Stimulated activated CD8-positive, alpha-beta memory T cell treated with anti-CD3 and anti-CD28 coated beads, Interleukin-7, amount 100 ng/mL, for 4 hours (primary cell): ENCODE measurements around the gene MSH2.
"Not testable (repeated sequence)": the region's sequence is repeated elsewhere in the genome, so short reads cannot be mapped to it uniquely, and the experiment has no call there.

Experiments
- DNase-seq, 2 donors: peaks; one replicate each; pipeline ENCODE4 v3.0.0-alpha.2; 2020; ENCODE audit warnings: low read depth in 2 of 2

MSH2 gene

GRCh38 chr2:47402805-47403608 is at the start of gene MSH2:
Gene MSH2 (plus strand): TSS chr2:47403156. CDS start chr2:47403192, 36 bp downstream.
- DNase-seq, result peak; percentile 86 to 91

DNA sequence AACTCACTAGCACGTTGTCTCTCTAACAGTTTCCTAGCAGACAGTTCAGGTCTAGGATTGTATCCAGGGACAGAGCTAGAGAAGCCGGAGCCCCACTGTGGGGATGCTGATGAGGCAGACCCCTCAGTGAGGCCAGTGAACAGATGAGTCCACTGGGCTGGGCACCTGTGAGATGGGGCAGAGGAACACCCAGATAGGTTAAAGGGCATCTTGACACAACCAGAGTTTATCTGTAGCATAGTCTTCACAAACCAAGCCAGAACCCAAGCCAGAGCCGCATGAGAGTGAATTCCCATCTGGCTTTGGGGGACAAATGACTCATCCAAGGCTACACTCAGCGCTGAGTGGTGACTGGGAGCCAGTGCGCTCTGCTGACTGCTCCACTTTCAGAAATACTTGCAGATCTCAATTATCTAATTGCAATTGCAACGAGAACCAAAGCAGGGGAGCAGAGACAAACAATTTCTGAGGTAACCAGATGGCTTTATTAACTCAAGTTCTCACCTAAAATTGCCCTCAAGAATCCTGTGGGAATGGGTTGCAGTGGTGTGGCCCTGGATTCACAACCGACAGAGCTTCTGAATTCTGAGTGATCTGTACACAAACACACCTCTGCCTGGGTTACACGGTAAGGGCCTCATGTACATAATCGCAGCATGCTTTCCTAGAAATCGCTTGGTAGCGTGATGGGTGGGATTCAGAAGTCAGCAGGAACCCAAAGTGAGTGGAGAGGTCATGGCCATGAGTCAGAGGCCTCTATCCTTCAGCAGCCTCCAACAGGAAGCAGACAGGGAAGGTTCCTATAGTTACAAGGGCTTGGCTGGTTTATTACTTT is 48.7 kb upstream of the MSH2 start:
- DNase-seq, result no peak

GRCh38 chr2:47354848-47355204 is 48.1 kb upstream of the MSH2 start:
- DNase-seq, result no peak

DNA sequence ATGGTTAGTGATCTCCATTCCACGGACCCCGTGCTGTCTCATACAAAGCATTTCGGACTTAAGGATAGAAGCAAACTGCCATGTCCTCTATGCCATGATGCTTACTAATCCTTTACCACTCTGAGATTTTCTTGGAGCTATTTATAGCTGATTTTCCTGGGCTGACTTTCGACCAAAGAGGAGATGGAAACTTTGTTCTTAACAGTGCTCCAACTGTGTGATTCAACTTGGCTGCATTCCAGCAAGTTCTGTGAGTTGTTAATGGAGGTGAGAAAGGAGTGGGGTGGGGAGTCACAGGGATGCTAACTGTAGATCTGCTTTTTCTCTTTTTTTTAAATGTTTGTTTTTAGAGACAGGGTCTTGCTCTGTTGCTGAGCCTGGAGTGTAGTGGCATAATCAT is 45.5 kb upstream of the MSH2 start:
- no peak for DNase-seq

- DNase-seq, result no peak
Observed at GRCh38 chr2:47359375-47359868, 43.5 kb upstream of the MSH2 start.

GRCh38 chr2:47360283-47360682 is 42.7 kb upstream of the MSH2 start:
- no peak for DNase-seq

- no peak for DNase-seq
Observed at GRCh38 chr2:47360927-47361326, 42.0 kb upstream of the MSH2 start.

DNA sequence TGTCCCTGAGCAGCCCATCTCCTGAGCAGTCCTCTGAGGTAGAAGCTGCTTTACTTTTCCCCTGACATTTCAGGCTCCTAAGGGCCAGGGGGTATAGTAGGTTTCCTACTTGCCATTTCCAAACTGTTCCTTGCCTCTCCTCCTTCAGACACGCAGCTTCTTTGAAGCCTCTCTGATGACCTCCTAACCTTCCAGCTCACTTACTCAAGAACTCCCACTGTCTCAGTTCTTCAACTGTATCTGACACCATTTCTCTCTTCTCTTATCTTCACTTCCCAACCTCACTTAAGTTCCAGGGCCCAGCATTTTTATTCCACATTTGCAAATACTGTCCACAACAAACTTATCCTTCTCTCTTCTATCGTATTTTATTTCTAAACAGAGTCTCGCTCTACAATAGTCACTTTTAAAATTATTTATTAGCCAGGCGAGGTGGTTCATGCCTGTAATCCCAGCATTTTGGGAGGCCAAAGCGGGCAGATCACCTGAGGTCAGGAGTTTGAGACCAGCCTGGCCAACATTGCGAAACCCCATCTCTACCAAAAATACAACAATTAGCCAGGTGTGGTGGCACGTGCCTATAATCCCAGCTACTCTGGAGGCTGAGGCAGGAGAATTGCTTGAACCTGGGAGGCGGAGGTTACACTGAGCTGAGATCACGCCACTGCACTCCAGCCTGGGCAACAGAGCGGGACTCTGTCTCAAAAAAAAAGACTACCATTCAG is 41.3 kb upstream of the MSH2 start:
- DNase-seq, result not testable (repeated sequence)

- no peak for DNase-seq
Observed at GRCh38 chr2:47373747-47374146, 29.2 kb upstream of the MSH2 start.

- DNase-seq, result no peak
Observed at GRCh38 chr2:47375307-47375706, 27.6 kb upstream of the MSH2 start.

DNA sequence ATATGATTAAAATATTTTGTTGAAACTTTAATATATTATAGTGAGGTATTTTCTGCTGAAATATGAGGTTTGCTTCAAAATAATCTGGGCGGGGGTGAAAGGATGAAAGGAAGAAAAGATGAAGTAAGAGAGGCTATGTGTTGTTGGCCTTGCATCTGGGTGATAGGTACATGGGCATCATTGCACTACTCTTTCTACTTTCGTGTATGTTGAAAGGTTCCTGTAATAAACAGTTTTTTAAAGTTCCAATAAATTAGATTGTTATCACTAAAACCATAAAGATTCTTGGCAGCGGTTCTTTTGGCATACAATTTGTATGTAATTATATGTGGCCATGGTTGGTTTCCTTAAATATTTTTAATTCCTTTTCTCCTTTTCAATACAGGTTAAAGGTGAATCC is 23.6 kb upstream of the MSH2 start:
- no peak for DNase-seq

DNA sequence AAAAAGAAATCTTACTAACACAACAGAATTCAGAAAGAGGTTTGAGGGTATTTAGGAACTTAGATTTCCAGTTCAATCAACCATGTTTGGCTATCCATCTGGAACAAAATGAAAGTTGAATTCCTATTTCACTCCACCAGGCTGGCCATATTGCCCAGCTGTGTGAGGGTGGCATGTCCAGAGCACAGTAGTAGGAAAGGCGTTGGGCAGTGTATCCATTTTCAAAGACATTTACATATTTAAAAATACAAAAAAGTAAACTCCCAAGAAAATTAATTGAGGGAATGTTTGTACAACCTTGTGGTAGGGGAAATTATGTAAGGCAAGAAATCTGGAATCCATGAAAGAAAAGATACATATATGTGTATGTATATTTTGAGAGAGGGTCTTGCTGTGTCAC is 21.5 kb upstream of the MSH2 start:
- no peak for DNase-seq

DNA sequence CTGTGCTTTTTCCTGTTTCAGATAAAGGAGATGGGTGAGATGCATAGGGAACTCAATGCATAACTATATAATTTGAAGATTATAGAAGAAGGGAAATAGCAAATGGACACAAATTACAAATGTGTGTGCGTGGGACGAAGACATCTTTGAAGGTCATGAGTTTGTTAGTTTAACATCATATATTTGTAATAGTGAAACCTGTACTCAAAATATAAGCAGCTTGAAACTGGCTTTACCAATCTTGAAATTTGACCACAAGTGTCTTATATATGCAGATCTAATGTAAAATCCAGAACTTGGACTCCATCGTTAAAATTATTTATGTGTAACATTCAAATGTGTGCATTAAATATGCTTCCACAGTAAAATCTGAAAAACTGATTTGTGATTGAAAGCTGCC is 16.4 kb upstream of the MSH2 start:
- DNase-seq, result no peak

- no peak for DNase-seq
Observed at GRCh38 chr2:47388888-47389287, 14.1 kb upstream of the MSH2 start.

- DNase-seq, result no peak
Observed at GRCh38 chr2:47389692-47390091, 13.3 kb upstream of the MSH2 start.

- no peak for DNase-seq
Observed at GRCh38 chr2:47401789-47402554, 984 bp upstream of the MSH2 start.

- DNase-seq, result no peak
Observed at GRCh38 chr2:47402555-47402804, 476 bp upstream of the MSH2 start.

- no peak for DNase-seq
Observed at GRCh38 chr2:47403609-47404193, 745 bp downstream of the MSH2 start.

- DNase-seq, result no peak
Observed at GRCh38 chr2:47404356-47404755, 1.4 kb downstream of the MSH2 start.

DNA sequence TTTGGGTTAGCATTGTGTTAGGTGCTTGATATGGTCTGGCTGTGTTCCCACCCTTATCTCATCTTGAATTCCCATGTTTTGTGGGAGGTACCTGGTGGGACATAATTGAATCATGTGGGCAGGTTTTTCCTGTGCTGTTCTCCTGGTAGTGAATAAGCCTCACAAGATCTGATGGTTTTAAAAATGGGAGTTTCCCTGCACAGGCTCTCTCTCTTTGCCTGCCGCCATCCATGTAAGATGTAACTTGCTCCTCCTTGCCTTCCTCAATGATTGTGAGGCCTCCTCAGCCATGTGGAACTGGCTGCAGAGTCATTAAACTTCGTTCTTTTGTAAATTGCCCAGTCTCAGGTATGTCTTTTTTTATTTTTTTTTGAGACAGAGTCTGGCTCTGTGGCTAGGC is 2.8 kb downstream of the MSH2 start:
- no peak for DNase-seq

DNA sequence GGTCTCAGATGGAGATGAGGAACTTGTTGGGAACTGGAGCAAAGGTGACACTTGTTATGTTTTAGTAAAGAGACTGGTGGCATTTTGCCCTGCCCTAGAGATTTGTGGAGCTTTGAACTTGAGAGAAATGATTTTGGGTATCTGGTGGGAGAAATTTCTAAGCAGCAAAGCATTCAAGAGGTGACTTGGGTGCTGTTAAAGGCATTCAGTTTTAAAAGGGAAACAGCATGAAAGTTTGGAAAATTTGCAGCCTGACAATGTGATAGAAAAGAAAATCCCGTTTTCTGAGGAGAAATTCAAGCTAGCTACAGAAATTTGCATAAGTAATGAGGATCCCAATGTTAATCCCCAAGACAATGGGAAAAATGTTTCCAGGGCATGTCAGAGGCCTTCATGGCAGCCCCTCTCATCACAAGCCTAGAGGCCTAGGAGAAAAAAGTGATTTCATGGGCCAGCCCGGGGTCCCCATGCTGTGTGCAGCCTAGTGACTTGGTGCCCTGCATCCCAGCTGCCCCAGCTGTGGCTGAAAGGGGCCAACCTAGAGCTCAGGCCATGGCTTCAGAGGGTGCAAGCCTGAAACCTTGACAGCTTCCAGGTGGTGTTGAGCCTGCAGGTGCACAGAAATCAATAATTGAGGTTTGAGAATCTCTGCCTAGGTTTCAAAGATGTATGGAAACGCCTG is 3.8 kb downstream of the MSH2 start:
- DNase-seq, result not testable (repeated sequence)
